Measurements from ENCODE around the gene ERC2. TPM values are rescaled to one million over a fixed set of nuclear protein-coding genes. Genes with fewer than 3 reads are reported as not detected.

Gene ERC2
- total RNA-seq, 1 donor from 2014 or later: 0.65 TPM

DNA sequence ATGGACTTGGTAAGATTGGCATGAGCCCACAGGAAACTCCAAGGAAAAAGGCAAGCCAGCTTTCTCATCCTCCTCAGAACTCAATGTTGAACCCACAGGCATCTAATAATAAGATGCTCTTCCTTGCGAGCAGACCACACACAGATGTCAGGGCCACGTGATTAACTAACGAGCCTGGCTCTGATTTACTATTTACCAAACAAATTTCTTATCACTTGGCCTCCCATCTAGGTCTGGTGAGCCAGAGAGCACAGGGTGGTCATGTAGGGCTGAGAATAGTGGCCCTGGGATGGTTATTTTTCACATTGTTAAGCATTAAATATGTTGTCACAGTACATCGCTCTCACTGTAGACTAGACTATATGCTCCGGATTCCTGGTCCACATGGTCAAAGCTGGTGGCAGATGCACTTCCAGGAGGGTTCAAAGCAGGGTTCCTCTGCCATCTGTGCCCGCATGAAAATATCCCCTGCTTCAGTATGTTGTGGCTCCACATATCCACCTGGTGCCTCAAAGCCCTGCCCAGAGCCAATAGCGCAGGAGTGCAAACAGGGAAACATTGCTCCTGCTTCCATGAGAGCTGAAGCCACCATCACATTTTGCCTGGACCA is 508.7 kb downstream of the ERC2 start:
- no peaks in the 10 kb centered on the region for H3K9me3 Mint-ChIP-seq (ENCODE audit: low read depth)
- H3K4me1 Mint-ChIP-seq (ENCODE audit: low read depth): no peaks in the 10 kb centered on the region
- H3K27me3 Mint-ChIP-seq (ENCODE audit: low read depth): peaks cover 2% of the 10 kb centered on the region
- no peak overlapping the region for H3K27ac Mint-ChIP-seq (ENCODE audit: unreplicated experiment)
- no peak overlapping the region for H3K4me3 Mint-ChIP-seq (ENCODE audit: unreplicated experiment)
- no peaks in the 10 kb centered on the region for H3K36me3 Mint-ChIP-seq (ENCODE audit: low read depth)
- no peak for DNase-seq (ENCODE audit: low spot score)
- TF ChIP-seq, protein P1, sequence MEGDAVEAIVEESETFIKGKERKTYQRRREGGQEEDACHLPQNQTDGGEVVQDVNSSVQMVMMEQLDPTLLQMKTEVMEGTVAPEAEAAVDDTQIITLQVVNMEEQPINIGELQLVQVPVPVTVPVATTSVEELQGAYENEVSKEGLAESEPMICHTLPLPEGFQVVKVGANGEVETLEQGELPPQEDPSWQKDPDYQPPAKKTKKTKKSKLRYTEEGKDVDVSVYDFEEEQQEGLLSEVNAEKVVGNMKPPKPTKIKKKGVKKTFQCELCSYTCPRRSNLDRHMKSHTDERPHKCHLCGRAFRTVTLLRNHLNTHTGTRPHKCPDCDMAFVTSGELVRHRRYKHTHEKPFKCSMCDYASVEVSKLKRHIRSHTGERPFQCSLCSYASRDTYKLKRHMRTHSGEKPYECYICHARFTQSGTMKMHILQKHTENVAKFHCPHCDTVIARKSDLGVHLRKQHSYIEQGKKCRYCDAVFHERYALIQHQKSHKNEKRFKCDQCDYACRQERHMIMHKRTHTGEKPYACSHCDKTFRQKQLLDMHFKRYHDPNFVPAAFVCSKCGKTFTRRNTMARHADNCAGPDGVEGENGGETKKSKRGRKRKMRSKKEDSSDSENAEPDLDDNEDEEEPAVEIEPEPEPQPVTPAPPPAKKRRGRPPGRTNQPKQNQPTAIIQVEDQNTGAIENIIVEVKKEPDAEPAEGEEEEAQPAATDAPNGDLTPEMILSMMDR (IDR thresholded peaks at IDR 0.05): no peak

DNA sequence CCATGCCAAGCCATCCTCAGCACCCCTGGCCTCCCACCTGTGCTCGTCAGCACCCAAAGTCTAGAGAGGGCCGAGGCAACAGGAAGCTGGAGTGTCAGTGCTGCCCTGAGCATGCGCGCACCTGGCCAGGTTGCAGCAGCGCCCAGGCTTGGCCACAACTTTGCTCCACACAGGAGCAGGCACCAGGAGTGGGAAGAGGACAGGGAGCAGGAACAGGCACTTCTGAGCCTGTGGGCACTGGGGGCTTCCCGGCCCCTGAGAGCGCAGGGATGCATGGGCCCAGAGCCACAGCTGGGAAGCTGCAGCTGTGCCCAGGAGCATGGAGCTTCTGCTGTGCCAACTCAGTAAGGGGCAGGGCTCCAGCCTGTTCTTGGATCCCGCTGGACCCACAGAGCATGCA is 509.7 kb downstream of the ERC2 start:
- Mint-ChIP-seq H3K4me3 (ENCODE audit: unreplicated experiment) (no peak overlapping the region), H3K27ac (ENCODE audit: unreplicated experiment) (no peak overlapping the region), H3K4me1 (ENCODE audit: low read depth) (no peaks in the 10 kb centered on the region), H3K9me3 (ENCODE audit: low read depth) (no peaks in the 10 kb centered on the region), H3K27me3 (ENCODE audit: low read depth) (peaks cover 2% of the 10 kb centered on the region), H3K36me3 (ENCODE audit: low read depth) (no peaks in the 10 kb centered on the region)
- DNase-seq (ENCODE audit: low spot score): no peak
- TF ChIP-seq, protein P1 (IDR thresholded peaks at IDR 0.05): no peak

DNA sequence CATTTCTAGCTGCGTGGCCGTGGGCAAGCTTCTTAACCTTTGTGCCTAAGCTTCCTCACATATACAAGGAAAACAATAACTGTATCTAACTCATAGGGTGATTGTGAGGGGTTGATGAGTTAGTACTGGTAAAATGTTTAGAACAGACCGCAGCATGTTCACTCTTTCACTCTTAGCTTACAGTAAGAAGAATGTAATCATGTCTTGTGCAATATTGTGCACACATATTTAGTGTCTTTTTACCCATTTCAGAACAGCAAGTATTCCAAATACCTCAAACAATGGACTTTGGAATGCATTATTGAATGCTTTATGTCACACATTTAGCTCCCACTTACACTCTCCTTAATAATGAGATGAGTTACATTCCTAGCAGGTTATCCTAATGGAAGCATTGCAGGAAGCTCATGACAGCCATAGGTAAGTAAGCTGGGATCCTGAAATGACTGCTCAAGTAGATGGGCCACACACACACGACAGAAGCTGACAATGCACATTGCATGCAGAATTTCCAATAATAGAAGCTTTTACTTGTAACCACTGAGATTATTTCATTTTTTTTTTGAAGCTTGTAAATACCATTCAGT is 512.3 kb downstream of the ERC2 start:
- Mint-ChIP-seq H3K4me3 (ENCODE audit: unreplicated experiment) (no peak overlapping the region), H3K27ac (ENCODE audit: unreplicated experiment) (no peak overlapping the region), H3K4me1 (ENCODE audit: low read depth) (no peaks in the 10 kb centered on the region), H3K9me3 (ENCODE audit: low read depth) (no peaks in the 10 kb centered on the region), H3K27me3 (ENCODE audit: low read depth) (peaks cover 2% of the 10 kb centered on the region), H3K36me3 (ENCODE audit: low read depth) (no peaks in the 10 kb centered on the region)
- DNase-seq (ENCODE audit: low spot score): no peak
- TF ChIP-seq, protein P1 (IDR thresholded peaks at IDR 0.05): no peak

DNA sequence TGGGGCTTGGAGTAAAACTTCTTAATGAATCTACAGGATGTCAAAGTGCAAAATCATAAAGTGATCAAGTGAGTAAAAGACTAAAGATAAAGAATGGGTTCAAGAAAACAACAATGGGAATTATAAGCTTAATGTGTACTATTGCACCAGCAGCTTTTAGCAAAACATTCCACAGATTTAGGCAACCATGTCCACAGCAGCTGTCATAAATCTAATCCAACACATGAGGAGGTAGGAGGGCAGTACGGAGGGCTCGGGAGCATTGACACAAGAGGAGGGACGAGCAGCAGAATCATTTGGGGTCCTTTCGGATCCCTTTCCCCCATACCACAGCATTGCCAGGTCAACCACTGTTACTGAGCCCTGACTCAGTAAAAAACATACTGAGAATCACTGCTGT is 516.9 kb downstream of the ERC2 start:
- Mint-ChIP-seq H3K27me3 (ENCODE audit: low read depth) (no peaks in the 10 kb centered on the region), H3K4me3 (ENCODE audit: unreplicated experiment) (no peak overlapping the region), H3K36me3 (ENCODE audit: low read depth) (no peaks in the 10 kb centered on the region), H3K4me1 (ENCODE audit: low read depth) (peaks cover 8% of the 10 kb centered on the region), H3K27ac (ENCODE audit: unreplicated experiment) (no peak overlapping the region), H3K9me3 (ENCODE audit: low read depth) (no peaks in the 10 kb centered on the region)
- no peak for DNase-seq (ENCODE audit: low spot score)
- TF ChIP-seq, protein P1 (IDR thresholded peaks at IDR 0.05): no peak

DNA sequence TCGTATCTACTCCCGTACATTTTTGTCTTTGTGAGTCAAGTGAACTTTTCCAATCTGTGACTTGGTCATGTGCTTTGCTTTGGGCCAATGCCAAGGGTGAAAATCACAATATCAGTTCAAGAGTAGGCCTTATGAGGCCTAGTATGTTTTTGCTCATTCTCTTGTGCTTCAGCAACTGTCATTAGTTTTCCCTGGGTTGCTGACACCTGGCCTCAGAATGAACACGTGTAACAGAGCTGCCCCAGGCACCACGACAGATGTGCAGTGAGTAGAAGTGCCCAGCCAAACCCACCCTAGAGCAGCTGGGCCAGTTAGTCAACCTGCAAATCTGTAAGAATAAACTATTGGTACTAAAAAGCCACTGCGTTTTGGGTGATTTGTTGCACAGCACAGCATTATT is 520.9 kb downstream of the ERC2 start:
- TF ChIP-seq, protein P1 (IDR thresholded peaks at IDR 0.05): no peak
- no peak for DNase-seq (ENCODE audit: low spot score)
- no peaks in the 10 kb centered on the region for H3K27me3 Mint-ChIP-seq (ENCODE audit: low read depth)
- no peak overlapping the region for H3K27ac Mint-ChIP-seq (ENCODE audit: unreplicated experiment)
- no peaks in the 10 kb centered on the region for H3K36me3 Mint-ChIP-seq (ENCODE audit: low read depth)
- peaks cover 10% of the 10 kb centered on the region for H3K4me1 Mint-ChIP-seq (ENCODE audit: low read depth)
- H3K9me3 Mint-ChIP-seq (ENCODE audit: low read depth): no peaks in the 10 kb centered on the region
- no peak overlapping the region for H3K4me3 Mint-ChIP-seq (ENCODE audit: unreplicated experiment)

Measured in chondrocyte (in vitro differentiated cells).